HG03108 (cell line): ENCODE results near the gene CPNE6.

Source experiments
- ATAC-seq: cut with Tn5 transposase; IDR thresholded peaks from one replicate; pipeline ENCODE4 v1.9.1; 2021; ENCODE audit warnings: moderate library complexity; ENCODE audit not compliant: unreplicated experiment

The CPNE6 gene

DNA sequence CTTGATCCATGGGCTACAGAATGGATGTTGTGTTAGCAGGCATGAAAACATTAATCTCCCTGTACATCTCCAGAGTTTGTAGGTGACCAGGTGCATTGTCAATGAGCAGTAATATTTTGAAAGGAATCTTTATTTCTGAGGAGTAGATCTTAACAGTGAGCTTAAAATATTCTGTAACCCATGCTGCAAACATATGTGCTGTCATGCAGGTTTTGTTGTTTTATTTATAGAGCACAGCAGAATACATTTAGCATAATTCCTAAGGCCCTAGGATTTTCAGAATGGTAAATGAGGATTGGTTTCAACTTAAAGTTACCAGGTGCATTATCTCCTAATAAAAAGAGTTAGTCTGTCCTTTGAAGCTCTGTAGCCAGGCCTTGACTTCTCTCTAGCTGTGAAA is 55.6 kb downstream of the CPNE6 start:
- ATAC-seq, result no peak

DNA sequence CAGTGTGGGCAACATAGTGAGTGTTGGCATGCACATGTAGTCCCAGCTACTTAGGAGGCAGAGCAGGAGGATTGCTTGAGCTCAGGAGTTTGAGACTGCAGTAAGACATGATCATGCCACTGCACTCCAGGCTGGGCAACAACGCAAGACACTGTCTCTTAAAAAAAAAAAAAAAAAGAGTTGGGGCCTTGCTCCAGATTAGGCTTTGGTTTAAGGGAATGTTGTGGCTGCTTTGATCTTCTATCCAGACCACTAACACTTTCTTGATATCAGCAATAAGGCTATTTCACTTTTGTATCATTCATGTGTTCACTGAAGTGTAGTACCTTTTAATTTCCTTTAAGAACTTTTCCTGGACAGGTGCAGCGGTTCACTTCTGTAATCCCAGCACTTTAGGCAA is 56.3 kb downstream of the CPNE6 start:
- ATAC-seq, result no peak
